Left ventricle myocardium inferior (tissue), 1 donor: ENCODE measurements around the gene WNT7B. TPM values are rescaled to one million over a fixed set of nuclear protein-coding genes. Genes with fewer than 3 reads are reported as not detected.

Experiments used
- DNase-seq: peaks from one replicate; pipeline ENCODE4 v3.0.0-alpha.2; 2020
- H3K27ac ChIP-seq: fragments of 200-600 bp; replicated peaks from 2 replicates; pipeline ENCODE4 v1.8.0; 2021
- H3K27me3 ChIP-seq: fragments of 200-600 bp; 2 replicates; pipeline ENCODE4 v1.8.0; 2021; ENCODE audit warnings: low read depth
- H3K36me3 ChIP-seq: fragments of 200-600 bp; 2 replicates; pipeline ENCODE4 v1.8.0; 2021
- H3K4me1 ChIP-seq: fragments of 200-600 bp; 2 replicates; pipeline ENCODE4 v1.8.0; 2021
- H3K4me3 ChIP-seq: fragments of 200-600 bp; 2 replicates; pipeline ENCODE4 v1.8.0; 2021; ENCODE audit warnings: mild to moderate bottlenecking, moderate library complexity
- H3K9me3 ChIP-seq: fragments of 200-600 bp; replicated peaks from 2 replicates; pipeline ENCODE4 v1.8.0; 2021
- CTCF ChIP-seq: fragments of 200-600 bp; IDR thresholded peaks from 2 replicates; pipeline ENCODE4 v1.8.0; 2021; ENCODE audit warnings: antibody characterized with exemption, mild to moderate bottlenecking, borderline replicate concordance
- intact Hi-C: fragments of 100-400 bp; cut with micrococcal nuclease; formaldehyde crosslinking; loops from one replicate; pipeline ENCODE4 v1.11.0; 2022
- total RNA-seq: library from RNA; stranded (reverse); fragmentation: NEBNext Ultra II Directional; extraction: Animal tissue kit (Norgen Biotek cat#: 25700); gene quantifications from one replicate; pipeline ENCODE4 v1.2.1, GENCODE V29; 2021
- donor health status: DM: no; HTN: yes; CAD: no; lungs with severe emphysema.

WNT7B gene
- total RNA-seq, 1 donor from 2014 or later = not detected

GRCh38 chr22:45916515-45916914, 60.4 kb downstream of the WNT7B start:
- H3K4me1 ChIP-seq = peaks cover 15% of the 10 kb centered on the region
- H3K9me3 ChIP-seq = peaks cover 7% of the 10 kb centered on the region
- no peak overlapping the region for H3K4me3 ChIP-seq
- intact Hi-C loops = no loop called here
- no peak for DNase-seq
- H3K36me3 ChIP-seq = no peaks in the 10 kb centered on the region
- no peak overlapping the region for H3K27ac ChIP-seq
- peaks cover 25% of the 10 kb centered on the region for H3K27me3 ChIP-seq
- TF ChIP-seq CTCF = no peak

- no peaks in the 10 kb centered on the region for H3K36me3 ChIP-seq
- no peak overlapping the region for H3K27ac ChIP-seq
- no peak for TF ChIP-seq CTCF
- H3K9me3 ChIP-seq = peaks cover 7% of the 10 kb centered on the region
- DNase-seq = no peak
- H3K4me1 ChIP-seq = peaks cover 18% of the 10 kb centered on the region
- no peak overlapping the region for H3K4me3 ChIP-seq
- peaks cover 25% of the 10 kb centered on the region for H3K27me3 ChIP-seq
- intact Hi-C loops = no loop called here
Observed at GRCh38 chr22:45915841-45916240, 61.1 kb downstream of the WNT7B start.

- H3K36me3 ChIP-seq = no peaks in the 10 kb centered on the region
- peaks cover 24% of the 10 kb centered on the region for H3K27me3 ChIP-seq
- no peak overlapping the region for H3K4me3 ChIP-seq
- no peak overlapping the region for H3K27ac ChIP-seq
- peaks cover 18% of the 10 kb centered on the region for H3K4me1 ChIP-seq
- peaks cover 7% of the 10 kb centered on the region for H3K9me3 ChIP-seq
- intact Hi-C loops = no loop called here
- no peak for TF ChIP-seq CTCF
- DNase-seq = no peak
Observed at GRCh38 chr22:45915151-45915550, 61.8 kb downstream of the WNT7B start.

- H3K4me1 ChIP-seq = peaks cover 18% of the 10 kb centered on the region
- no peak overlapping the region for H3K27ac ChIP-seq
- H3K9me3 ChIP-seq = peaks cover 7% of the 10 kb centered on the region
- no peak for DNase-seq
- TF ChIP-seq CTCF = no peak
- H3K36me3 ChIP-seq = no peaks in the 10 kb centered on the region
- H3K27me3 ChIP-seq = peaks cover 15% of the 10 kb centered on the region
- intact Hi-C loops = no loop called here
- H3K4me3 ChIP-seq = no peak overlapping the region
Observed at GRCh38 chr22:45914309-45914708, 62.7 kb downstream of the WNT7B start.

GRCh38 chr22:45912910-45913309, 64.1 kb downstream of the WNT7B start:
- Histone ChIP-seq H3K27ac (no peak overlapping the region), H3K4me1 (peaks cover 18% of the 10 kb centered on the region), H3K9me3 (peaks cover 7% of the 10 kb centered on the region), H3K27me3 (peaks cover 1% of the 10 kb centered on the region), H3K36me3 (no peaks in the 10 kb centered on the region), H3K4me3 (no peak overlapping the region)
- no peak for TF ChIP-seq CTCF
- no peak for DNase-seq
- intact Hi-C loops = no loop called here
